NCI-H82 (cell line): ENCODE results near the gene HS6ST2.

Experiments used
- DNase-seq: peaks from one replicate; lab custom pipeline; 2025; lab: John Stamatoyannopoulos, UW

The HS6ST2 gene

GRCh38 chrX:132843363-132843762 lies 115.1 kb downstream of the HS6ST2 start:
- DNase-seq = no peak

DNA sequence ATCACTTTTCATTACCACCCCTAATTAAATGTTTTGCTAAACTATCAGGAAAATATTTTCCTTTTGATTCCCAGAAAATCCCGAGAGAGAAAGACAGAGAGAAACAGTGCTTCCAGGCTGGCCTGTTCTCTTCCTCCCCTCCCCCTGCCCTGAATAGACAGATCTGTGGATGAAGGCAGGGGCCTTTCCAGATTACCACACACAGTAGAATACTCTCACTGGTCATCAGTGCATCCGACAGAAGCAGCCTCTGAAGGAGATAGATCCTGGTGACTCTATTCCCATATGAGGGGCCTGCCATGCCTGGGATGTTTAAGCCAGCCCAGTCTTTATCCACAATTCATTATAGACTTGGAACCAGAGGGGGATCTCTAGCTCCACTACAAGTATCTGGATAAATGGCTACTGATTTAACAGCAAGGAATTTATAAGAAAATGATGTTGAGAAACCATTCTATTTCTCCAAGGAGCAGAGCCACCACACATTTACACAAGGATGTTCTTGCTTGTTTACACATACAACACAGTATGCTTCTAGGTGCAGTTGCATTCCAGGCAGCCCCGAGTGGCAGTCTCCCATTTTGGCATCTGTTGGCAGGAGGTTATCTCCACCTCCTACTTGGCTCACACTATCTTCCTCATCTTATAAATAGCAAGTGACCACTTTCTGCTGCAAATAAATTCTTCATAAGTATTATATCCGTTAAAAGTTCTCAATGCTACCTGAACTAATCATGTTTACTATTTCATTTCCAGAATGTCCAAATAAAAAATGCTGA lies 115.8 kb downstream of the HS6ST2 start:
- no peak for DNase-seq

DNA sequence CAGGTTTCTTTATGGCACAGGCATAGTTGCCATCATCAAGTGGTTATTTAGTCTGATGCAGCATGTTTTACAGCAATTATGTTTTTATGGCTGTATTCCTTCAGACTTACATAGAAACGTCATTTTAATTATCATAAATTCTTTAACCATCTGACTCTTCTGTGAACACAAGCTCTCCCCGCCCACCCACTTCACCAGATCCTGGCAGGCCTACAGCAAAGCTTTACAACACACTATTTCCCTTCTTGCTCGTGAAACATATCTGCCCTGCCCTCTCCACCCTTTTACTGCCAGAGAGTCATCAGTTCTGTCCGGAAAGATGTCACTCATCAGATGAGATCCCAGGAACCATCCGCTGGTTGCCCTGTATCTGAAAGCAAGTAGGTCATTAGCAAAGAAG lies 120.5 kb downstream of the HS6ST2 start:
- DNase-seq = no peak

GRCh38 chrX:132837126-132837525 lies 121.3 kb downstream of the HS6ST2 start:
- no peak for DNase-seq

DNA sequence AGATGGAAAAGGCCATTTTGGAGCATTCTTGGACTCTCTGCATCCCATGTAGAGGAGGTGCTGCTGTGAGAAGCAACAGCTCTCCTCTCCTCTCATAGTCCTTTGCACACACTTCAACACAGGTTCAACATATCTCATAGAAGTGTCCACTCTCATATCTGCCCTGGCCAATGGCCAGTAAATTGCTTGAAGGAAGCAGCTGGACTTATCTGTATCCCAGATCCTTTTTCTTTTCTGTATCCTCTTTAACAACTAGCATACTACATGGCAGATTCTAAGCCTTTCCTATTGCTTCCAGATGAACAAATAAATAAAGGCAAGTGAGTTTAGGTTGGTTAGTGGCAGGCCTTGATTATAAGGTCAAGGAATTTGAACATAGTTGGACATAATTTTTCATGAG lies 122.0 kb downstream of the HS6ST2 start:
- DNase-seq = no peak

GRCh38 chrX:132834741-132835140 lies 123.7 kb downstream of the HS6ST2 start:
- DNase-seq = no peak

GRCh38 chrX:132834109-132834508 lies 124.3 kb downstream of the HS6ST2 start:
- no peak for DNase-seq

GRCh38 chrX:132833373-132833772 lies 125.1 kb downstream of the HS6ST2 start:
- DNase-seq = no peak

DNA sequence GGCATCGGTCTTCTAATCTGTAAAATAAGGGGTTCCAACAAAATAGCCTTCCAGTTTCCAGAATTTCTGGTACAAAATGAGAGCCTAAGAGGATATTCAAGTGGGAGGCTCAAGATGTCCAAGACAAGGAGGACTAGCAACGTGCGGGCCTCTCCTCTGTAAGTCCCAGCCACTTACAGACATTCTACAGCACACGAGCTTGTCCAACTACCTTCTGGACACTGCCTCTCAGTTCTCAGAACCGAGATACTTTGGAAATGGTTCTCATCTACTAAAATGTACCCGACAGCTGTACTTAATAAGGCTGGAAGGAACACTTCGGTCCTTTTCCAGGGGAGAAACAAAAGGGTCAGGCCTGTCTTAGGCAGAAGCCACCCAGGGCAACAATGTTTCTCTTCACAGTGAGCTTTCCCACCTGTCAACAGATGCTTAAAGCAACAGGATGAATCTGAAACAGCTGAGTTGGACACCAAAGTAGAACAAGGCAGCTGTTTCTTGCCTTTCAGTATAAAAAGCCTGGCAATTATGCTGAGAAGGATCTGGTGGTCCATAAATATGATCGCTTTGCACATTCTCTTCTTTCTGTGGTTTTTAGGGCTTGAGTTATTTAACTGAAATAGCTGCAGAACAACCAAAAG lies 127.0 kb downstream of the HS6ST2 start:
- no peak for DNase-seq

DNA sequence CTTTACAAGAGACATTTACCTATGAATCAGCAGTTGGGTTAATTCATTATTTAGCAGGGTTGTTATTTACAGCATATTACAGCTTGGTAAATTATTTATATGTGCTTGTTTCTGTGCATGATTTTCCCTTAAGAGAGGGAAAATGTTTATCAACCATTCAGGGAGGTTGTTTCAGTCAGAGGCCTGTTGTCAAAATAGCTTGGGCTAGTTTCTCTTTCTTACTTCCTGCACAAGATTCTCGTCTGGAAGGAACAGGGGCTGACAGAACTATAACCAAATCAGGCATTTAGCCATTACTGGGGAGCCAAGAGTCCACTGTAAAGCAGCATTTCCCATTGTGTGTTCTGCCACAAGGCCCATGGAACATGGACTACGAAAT lies 135.8 kb downstream of the HS6ST2 start:
- no peak for DNase-seq

DNA sequence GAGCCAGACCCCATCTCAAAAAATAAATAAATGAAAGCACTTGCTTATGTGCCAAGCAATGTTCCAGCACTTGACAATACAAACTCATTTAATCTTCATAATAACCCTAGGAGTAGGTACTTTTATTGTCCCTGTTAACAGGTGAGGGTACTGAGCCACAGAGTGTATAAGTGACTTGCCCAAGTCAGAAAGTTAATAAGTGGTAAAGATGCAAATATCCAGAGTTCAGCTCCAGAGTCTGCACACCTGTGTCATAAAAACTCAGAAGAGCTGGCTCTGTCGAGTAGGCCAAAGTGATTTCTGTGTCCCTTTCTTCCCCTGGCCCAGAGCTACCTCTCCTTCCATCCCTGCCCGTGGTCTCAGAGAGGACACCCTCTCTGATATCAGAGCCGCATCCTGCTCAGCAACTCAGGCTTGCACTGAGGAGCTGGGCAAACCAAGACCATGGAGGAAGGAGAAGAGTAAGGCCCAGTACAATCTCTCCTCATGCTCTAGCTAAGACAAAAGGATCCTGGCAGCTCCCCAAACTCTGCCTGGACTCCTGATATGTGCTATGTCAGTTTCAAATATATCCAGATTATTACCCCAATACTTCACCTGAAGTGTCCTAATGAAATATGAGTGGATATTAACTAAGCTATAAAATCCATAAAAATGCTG lies 136.3 kb downstream of the HS6ST2 start:
- no peak for DNase-seq

- DNase-seq = no peak
These were observed 137.8 kb downstream of the HS6ST2 start for GRCh38 chrX:132820675-132821074.

- DNase-seq = no peak
These were observed 138.6 kb downstream of the HS6ST2 start for GRCh38 chrX:132819711-132820264.

DNA sequence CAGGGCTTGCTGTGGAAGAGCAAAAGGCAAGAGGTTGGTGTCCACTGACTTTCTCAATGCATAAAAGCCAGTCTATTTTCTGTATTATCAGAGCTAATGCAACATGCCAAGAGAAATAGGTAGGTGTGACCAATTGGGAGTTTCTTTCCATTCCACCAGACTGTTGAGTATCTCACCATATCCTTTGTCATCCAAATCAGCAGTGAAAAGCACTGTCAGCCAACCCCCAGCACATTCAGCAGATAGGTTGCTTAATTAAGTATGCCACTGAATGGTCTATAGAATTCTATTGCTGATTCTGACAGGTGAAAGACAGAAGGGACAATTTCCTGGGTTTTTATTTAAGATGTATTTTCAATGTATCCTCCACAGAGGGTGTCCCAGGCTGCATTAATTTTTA lies 139.8 kb downstream of the HS6ST2 start:
- no peak for DNase-seq

- DNase-seq = no peak
These were observed 142.8 kb downstream of the HS6ST2 start for GRCh38 chrX:132815643-132816042.

- no peak for DNase-seq
These were observed 147.3 kb downstream of the HS6ST2 start for GRCh38 chrX:132810964-132811712.

DNA sequence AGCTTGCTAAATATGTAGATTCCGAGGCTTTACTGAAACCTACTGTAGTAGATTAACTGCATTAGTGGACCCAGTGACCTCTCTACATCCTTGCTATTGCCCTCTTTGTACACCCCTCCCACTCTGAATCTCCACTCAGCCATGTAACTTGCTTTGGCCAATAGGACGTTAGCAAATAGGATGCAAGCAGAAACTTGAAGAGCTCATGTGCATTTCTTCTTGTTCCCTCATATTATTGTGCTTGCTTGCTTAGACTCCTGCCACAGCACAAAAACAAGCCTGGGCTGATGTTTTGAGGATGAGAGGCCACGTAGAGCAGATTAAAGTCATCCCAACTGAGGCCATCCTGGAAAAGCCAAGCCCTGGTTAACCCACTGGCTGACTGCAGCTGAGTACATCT lies 147.9 kb downstream of the HS6ST2 start:
- no peak for DNase-seq

DNA sequence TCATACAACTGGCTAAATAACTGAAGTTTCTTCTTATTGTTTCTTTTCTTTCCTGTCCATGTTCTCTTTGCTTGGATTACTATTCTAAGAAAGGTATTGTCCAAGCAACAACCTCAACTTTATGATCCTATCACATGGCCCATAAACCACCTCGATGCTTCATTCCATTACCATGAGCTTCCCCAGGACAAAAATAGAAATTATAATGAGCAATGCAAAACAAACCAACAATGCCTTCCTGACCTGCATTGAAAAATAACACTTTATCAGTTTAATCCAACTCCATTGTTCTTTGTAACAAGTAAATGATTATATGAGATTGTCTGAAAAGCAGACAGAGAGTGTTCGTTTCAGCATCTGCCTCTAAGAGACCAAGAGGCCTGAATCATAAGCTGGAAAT lies 148.8 kb downstream of the HS6ST2 start:
- DNase-seq = no peak

DNA sequence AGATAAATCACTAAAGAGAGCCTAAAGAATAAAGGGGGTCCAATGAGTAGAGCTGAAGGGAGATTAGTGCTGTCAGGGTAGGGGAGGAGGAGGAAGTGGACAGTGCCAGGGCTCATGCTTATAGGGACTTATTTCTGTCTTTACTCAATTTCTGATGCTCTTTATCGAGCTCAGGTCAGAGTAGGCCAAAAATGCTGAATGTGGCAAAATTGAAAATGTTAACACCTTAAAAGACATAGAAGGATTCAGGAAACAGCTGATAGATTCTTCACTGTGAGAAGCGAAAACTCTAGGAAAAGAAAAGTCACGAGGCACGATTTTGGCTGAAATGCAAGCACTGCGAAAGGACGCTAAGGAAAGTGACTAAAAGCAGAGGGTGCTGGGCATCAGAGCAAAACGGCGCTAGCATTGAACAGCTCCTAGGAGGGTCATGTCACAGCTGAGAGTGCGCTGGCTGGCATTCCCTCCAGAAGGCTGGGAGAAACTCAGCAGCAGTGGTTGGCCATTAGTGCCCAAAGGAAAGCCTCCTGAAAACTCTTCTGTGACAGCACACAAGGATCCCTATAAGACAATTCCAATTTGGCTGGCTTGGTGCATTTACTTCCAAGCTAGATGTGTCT lies 150.9 kb downstream of the HS6ST2 start:
- DNase-seq = no peak

GRCh38 chrX:132802033-132802432 lies 156.4 kb downstream of the HS6ST2 start:
- DNase-seq = no peak

- DNase-seq = no peak
These were observed 163.2 kb downstream of the HS6ST2 start for GRCh38 chrX:132795181-132795580.

DNA sequence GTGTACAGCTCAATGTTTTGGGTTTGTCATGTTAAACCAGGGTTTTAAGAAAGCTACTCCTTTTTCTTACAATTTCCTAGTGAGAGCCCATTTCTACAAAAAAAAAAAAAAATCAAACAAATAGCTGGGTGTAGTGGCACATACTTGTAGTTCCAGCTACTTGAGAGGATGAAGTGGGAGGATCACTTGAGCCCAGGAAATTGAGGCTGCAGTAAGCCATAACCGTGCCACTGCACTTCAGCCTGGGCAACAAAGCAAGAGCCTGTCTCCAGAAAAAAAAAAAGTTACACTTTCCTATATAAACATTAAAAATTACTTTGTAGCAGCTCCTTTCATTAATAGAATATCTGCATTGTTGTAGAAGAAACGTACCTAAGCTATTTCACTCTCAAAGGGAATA lies 166.7 kb downstream of the HS6ST2 start:
- DNase-seq = no peak
